LNCAP (cell line): Measurements from ENCODE around the gene C19orf53.

ENCODE experiments used
- TF ChIP-seq, protein P1 (sequence below): fragments of 450-650 bp; IDR thresholded peaks from 2 replicates; pipeline ENCODE4 v1.5.1; 2017; ENCODE audit warnings: mild to moderate bottlenecking

The C19orf53 gene

DNA sequence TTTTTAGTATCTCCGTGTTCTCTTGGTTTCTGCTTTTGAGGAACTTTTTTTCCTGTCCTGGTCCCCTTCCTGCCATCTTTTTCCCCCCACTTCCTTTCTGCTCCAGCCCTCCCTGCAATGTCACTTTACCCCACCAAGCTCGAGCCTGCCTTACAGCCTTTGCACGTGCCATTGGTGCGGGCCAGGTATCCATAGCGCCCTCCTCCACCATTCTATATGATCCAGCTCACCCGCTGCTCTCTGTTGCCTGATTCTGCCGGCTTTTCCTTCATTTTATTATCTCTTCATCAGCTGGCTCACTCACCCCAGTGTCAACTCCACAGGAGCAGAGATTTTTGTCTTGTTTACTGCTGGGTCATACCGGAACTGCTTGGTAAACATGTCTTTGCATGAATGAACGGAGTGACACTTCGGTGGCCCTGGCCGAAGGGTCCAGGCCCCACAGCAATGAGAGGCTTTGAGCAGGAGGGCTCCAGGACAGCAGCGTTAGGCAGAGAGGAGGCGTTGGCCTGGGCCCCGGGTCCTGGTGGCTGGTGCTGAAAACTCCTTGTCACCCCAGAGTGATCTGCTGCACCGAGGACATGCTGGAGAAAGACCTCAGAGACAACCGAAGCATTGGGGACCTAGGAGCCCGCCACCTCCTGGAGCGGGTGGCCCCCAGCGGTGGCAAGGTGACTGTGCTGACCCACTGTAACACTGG lies 8.7 kb upstream of the C19orf53 start:
- TF ChIP-seq, protein P1, sequence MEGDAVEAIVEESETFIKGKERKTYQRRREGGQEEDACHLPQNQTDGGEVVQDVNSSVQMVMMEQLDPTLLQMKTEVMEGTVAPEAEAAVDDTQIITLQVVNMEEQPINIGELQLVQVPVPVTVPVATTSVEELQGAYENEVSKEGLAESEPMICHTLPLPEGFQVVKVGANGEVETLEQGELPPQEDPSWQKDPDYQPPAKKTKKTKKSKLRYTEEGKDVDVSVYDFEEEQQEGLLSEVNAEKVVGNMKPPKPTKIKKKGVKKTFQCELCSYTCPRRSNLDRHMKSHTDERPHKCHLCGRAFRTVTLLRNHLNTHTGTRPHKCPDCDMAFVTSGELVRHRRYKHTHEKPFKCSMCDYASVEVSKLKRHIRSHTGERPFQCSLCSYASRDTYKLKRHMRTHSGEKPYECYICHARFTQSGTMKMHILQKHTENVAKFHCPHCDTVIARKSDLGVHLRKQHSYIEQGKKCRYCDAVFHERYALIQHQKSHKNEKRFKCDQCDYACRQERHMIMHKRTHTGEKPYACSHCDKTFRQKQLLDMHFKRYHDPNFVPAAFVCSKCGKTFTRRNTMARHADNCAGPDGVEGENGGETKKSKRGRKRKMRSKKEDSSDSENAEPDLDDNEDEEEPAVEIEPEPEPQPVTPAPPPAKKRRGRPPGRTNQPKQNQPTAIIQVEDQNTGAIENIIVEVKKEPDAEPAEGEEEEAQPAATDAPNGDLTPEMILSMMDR, result no peak

GRCh38 chr19:13766095-13766481 lies 8.2 kb upstream of the C19orf53 start:
- TF ChIP-seq, protein P1, result no peak

DNA sequence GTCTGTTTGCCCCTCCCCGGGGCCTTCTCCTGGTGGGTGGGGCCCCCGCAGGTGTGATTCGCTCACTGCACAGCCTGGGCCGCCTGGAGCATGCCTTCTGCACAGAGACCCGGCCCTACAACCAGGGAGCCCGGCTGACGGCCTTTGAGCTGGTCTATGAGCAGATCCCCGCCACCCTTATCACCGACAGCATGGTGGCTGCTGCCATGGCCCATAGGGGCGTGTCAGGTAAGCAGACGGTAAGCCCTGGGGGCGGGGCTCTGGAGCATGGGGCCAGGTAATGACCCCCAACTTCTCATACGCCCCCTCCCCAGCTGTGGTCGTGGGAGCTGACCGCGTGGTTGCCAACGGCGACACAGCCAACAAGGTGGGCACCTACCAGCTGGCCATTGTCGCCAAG lies 5.7 kb upstream of the C19orf53 start:
- TF ChIP-seq, protein P1, result no peak

DNA sequence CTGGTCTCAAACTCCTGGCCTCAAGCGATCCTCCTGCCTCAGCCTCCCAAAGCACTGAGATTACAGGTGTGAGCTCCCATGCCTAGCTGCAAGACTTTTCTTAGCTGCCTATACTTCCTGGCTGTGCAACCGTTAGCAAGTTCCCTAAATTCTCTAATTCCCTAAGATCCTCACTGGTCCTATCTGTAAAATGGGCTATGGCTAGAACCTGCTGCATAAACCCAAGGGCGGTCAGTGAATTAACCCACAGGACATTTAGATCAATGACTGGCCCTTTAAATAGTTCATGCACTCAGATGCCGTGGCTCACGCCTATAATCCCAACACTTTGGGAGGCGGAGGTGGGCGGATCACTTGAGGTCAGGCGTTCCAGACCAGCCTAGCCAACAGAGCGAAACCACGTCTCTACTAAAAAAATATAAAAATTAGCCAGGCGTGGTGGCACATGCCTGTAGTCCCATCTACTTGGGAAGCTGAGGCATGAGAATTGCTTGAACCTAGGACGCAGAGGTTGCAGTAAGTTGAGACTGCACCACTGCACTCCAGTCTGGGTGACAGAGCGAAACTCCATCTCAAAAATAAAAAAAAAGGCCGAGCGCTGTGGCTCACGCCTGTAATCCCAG lies 4.1 kb upstream of the C19orf53 start:
- TF ChIP-seq, protein P1, result no peak

DNA sequence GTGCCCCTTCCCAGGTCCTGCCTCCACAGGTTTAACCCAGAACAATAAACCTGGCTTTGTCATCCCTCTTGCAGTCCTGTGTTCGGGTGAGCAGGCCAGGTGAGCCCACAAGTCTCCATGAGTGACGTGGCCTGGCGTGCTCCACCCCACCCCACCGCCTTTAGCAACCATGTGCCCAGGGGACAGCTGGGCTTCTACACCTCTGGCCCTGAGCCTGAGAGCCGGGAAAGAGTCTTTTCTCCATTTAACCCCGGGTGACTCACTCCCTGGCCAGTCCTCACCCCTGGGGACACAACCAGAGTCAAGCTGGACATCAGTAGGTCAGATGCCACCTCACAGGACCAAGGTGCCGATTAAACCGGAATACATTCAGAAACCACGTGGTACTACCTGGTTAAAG lies 4.1 kb downstream of the C19orf53 start:
- TF ChIP-seq, protein P1, result no peak

GRCh38 chr19:13778847-13779246 lies 4.6 kb downstream of the C19orf53 start:
- TF ChIP-seq, protein P1, result no peak

- TF ChIP-seq, protein P1, result no peak
These were observed 7.3 kb downstream of the C19orf53 start for GRCh38 chr19:13781547-13781946.
